Nasal cavity respiratory epithelium epithelial cell of viscerocranial mucosa (primary cell): ENCODE data around the gene TSSK3. TPM values are rescaled to one million over a fixed set of nuclear protein-coding genes. Genes with fewer than 3 reads are reported as not detected.

ENCODE experiments used
- total RNA-seq: library from RNA; depleted of rRNA; stranded (reverse); fragments of >200 nt; gene quantifications from 2 replicates; pipeline ENCODE4 v1.2.3, GENCODE V29; 2014

Gene TSSK3, protein sequence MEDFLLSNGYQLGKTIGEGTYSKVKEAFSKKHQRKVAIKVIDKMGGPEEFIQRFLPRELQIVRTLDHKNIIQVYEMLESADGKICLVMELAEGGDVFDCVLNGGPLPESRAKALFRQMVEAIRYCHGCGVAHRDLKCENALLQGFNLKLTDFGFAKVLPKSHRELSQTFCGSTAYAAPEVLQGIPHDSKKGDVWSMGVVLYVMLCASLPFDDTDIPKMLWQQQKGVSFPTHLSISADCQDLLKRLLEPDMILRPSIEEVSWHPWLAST
- total RNA-seq, result 0.28 and 0.34 TPM in 2 replicates

GRCh38 chr1:32362474-32363313 is at the start of gene TSSK3, which contains the start of gene FAM229A:
Gene TSSK3 (plus strand): TSS chr1:32362539. CDS start chr1:32362702, 163 bp downstream.
Gene FAM229A (minus strand): TSS chr1:32362485. CDS start chr1:32362091, 394 bp downstream.

DNA sequence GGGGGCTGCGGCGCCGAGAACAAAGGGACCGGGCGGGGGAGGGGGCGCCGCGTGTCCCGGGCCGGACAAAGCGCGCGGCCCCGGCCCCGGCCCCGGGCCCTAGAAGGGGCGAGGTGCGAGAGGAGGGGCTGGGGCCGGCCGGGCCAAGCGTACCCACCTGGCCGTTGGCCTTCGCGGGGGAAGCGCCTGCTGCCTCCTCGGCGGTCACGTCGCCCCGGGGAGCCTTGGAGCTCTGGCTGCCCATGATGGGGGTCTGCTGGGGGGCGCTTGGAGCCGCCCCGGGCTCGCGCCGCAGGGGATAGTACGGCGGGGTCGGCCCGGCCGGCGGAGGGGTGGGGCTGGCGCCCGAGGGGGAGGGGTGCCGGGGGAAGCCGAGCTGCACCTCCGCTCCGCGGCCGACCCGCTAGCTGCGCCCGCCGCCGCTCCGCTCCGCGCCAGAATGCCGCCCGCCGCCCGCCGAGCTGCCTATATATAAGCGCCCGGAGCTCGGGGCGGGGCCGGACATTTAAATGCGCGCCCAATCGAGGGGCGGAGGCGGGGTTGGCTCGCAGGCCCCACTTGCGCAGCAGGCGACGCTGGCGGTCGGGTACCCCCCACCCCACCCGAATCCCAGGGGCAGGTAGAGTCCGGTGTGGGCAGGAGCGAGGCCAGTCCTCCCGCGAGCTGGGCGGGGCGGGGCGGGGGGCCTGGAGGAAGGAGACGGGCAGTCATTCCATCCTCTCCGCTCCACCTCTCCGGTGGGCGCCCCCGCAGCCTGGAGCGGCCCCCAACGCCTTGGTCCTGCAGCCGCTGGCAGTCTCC is 26.3 kb upstream of the TSSK3 start, which contains the start of gene MARCKSL1:
Gene MARCKSL1 (minus strand): TSS at position 444 of the 801 bp plus-strand sequence. CDS start 200 bp downstream, at position 244.

DNA sequence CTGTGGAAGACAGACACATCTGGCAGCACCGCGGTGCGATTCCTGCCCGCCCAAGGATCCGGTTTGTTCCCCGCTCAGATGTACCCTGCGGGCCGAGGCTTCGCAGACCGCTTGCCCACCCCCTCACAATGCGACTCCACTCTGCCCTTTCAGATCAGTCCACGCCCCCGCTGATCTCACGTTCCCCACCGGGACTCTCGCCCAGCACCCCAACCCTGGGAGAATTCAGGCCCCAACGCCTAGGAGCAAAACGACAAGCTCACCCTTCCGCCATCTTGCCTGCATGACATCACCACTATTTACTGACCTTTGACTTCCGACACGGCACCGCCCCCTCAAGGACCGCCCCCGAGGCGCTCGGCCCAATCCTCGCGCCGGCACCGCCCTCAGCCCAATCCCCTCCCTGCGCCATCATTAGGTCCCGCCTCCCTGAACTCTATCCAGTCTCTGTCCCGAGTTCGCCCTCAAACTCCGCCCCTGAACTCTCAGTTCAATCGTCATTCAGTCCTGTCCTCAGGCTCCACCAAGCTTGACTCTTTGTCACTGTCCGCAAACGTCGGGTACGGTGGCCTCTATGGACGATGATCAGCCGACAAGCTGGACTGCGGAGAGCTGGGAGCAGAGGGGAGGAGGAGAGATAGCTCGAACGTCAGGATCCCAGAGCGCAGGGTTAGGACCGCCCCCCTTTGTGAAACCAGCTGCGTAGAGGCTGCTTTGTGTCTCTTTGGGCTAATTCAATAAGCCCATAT is 32.0 kb downstream of the TSSK3 start, which contains the start of gene BSDC1:
Gene BSDC1 (minus strand): TSS at position 301 of the 749 bp plus-strand sequence. CDS start 27 bp downstream, at position 274.

Other genes starting within 250 kb of the TSSK3 start
- gene TXLNA, start 182.9 kb upstream of the TSSK3 start, total RNA-seq, result 61.2 and 74.8 TPM in 2 replicates
- gene CCDC28B, start 161.9 kb upstream of the TSSK3 start, total RNA-seq, result 2.7 and 3.5 TPM in 2 replicates
- gene IQCC, start 156.9 kb upstream of the TSSK3 start, total RNA-seq, result 1.9 and 3.1 TPM in 2 replicates
- gene DCDC2B, start 153.4 kb upstream of the TSSK3 start, total RNA-seq, result not detected in 2 replicates
- gene TMEM234, start 140.2 kb upstream of the TSSK3 start, total RNA-seq, result 10.9 and 11.2 TPM in 2 replicates
- gene EIF3I, start 140.1 kb upstream of the TSSK3 start, total RNA-seq, result 235 and 510 TPM in 2 replicates
- 0.34 TPM in 1 of 2 replicates, not detected in the other for gene FAM167B, start 115.3 kb upstream of the TSSK3 start, total RNA-seq
- under 0.01 TPM in 1 of 2 replicates, not detected in the other for gene LCK, start 111.3 kb upstream of the TSSK3 start, total RNA-seq
- gene HDAC1, start 70.5 kb upstream of the TSSK3 start, total RNA-seq, result 64.3 and 91.8 TPM in 2 replicates
- gene MARCKSL1, start 26.3 kb upstream of the TSSK3 start, total RNA-seq, result 4.4 and 17.9 TPM in 2 replicates
- gene FAM229A, start 54 bp upstream of the TSSK3 start, total RNA-seq, result 0.34 and 0.71 TPM in 2 replicates
- 42.4 and 47.7 TPM in 2 replicates for gene BSDC1, start 31.9 kb downstream of the TSSK3 start, total RNA-seq
- not detected in 2 replicates for gene ZBTB8B, start 102.5 kb downstream of the TSSK3 start, total RNA-seq
- gene ZBTB8A, start 176.9 kb downstream of the TSSK3 start, total RNA-seq, result 10.6 and 11.3 TPM in 2 replicates